EH (cell line): ENCODE data around the gene PRDX1.
A peak's percentile ranks its signal among the peaks of the same experiment; 100 is the strongest.
"Not testable (repeated sequence)": the region's sequence is repeated elsewhere in the genome, so short reads cannot be mapped to it uniquely, and the experiment has no call there.

Experiments used
- DNase-seq: peaks from one replicate; pipeline ENCODE4 v3.0.0-alpha.2; 2015; ENCODE audit warnings: low read depth

The PRDX1 gene

DNA sequence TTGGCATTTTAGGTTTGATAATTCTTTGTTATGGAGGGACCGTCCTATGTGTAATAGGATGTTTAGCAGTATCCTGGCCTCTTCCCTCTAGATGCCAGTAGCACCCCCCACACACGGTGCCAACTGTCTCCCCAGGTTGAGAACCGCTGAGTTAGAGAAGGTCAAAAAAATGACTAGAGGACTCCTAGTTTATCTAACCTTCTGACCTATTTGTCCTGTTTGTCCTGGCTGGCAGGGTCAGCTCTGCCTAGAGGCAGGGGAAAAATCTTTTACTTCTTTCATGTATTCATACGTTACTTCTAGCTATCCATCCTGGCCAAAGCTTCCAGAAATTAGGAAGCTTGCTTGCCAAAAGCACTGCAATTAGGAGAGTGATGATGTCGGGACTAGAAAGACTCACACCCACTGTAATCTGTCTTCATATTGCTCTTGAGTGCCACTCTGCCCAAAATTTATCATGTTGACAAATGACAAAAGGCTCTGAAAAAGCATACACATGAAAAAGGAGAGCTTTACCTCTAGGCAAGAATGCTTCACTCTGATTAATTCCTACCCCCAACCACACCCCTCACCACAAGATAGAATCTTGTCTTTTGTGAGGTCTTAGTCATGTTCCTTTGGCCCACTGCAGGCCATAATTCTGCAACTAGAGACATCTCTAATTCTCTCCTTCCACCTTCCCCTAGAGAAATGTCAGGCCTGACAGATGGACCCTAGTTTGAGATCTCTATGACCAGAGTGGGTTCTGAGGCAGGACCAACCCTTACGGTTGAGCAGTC is 14.5 kb upstream of the PRDX1 start:
- DNase-seq, result no peak

- no peak for DNase-seq
Measured at GRCh38 chr1:45531873-45532272, 10.2 kb upstream of the PRDX1 start.

DNA sequence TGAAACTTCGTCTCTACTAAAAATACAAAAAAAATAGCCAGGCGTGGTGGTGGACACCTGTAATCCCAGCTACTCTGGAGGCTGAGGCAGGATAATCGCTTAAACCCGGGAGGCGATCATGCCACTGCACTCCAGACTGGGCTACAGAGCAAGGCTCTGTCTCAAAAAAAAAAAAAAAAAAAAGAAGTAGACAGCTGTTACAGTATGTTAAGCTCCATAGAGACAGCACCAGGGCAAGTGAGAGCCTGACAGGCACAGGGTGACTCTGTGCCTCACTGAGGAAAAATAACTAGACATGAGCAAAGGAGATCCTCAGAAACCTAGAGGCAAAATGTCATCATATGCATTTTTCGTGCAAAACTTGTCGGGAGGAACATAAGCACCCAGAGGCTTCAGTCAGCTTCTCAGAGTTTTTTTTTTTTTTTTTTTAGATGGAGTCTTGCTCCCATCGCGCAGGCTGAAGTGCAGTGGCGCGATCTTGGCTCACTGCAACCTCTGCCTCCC is 9.0 kb upstream of the PRDX1 start:
- no peak for DNase-seq

DNA sequence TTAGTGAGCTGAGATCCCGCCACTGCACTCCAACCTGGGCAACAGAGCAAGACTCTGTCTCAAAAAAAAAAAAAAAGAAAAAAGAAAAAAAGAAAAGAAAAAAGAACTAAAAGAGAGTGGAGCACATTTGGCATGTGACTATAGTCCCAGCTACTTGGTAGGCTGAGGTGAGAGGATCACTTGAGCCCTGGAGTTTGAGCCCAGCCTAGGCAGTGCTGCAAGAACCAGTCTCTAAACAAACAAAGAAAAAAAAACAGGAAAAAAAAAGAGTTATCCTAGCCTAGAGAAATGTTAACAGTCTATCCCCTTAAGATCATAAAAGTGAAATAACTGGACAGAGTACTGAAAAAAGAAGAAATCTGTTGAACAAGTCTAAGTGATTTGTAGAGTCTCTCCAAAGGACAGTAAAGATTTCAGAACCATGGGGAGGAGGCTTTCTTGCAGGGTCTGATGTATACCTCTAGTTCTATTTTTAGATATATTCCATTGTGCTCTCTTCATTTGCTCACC is 4.5 kb upstream of the PRDX1 start:
- no peak for DNase-seq

DNA sequence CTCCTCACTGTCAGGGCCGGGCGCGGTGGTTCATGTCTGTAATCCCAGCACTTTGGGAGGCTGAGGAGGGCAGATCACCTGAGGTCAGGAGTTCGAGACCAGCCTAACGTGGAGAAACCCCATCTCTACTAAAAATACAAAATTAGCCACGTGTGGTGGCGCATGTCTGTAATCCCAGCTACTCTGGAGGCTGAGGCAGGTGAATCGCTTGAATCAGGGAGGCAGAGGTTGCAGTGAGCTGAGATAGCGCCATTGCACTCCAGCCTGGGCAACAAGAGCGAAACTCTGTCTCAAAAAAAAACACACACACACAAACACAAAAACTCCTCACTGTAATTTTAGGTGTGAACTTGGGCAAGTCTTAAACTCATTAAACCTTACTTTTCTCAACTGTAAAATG is 2.3 kb upstream of the PRDX1 start:
- not testable (repeated sequence) for DNase-seq

DNA sequence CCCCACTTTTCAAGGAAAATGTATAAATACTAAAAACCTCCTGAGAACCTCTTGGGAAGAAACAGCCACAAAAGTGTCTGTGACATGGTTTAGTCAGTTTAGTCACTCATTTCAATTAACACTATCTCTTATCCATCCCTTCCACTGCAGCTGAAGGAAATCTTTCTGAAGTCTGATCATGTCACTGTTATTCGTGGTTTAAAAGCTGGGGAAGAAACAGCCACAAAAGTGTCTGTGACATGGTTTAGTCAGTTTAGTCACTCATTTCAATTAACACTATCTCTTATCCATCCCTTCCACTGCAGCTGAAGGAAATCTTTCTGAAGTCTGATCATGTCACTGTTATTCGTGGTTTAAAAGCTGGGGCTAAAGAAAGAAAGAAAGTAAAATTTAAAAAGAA is 1.8 kb upstream of the PRDX1 start:
- DNase-seq, result not testable (repeated sequence)

DNA sequence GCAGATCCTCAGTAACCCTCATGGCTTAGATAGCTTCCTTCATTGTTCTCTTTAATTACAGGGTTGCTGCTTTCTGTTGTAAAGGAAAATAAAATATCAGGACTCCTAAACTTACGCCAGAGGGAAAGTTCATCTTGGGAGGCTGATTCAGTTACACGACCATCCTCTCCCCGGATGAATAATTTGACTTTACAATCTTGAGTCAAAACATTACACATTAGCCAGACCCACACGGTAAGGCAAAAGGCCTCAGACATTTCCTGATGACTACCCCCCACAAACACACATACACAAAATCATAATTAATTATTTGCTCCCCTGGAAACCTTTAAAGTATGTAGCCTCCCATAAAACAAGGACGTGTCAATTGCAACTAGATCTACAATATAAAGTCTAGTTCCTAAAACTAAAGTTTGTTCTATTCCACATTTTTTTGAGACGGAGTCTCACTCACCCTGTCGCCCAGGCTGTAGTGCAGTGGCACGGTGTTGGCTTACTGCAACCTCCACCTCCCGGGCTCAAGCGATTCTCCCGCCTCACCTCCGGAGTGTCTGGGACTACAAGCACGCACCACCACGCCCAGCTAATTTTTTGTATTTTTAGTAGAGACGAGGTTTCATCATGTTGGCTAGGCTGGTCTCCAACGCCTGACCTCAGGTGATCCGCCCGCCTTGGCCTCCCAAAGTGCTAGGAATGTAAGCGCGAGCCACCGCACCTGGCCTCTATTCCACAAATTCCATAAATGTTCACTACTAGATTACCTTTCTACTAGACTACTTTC is 830 bp upstream of the PRDX1 start:
- DNase-seq, result peak; percentile 70

DNA sequence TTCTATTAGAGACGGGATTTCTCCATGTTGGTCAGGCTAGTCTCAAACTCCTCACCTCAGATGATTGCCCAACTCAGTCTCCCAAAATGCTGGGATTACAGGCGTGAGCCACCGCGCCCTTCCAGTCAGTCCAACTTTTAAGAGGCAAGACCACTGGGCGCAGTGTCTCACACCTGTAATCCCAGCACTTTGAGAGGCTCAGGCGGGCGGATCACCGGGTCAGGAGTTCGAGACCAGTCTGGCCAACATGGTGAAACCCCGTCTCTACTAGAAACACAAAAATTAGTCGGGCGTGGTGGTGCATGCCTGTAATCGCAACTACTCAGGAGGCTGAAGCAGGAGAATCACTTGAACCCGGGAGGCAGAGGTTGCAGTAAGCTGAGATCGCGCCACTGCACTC is 1.9 kb downstream of the PRDX1 start:
- DNase-seq, result not testable (repeated sequence)

DNA sequence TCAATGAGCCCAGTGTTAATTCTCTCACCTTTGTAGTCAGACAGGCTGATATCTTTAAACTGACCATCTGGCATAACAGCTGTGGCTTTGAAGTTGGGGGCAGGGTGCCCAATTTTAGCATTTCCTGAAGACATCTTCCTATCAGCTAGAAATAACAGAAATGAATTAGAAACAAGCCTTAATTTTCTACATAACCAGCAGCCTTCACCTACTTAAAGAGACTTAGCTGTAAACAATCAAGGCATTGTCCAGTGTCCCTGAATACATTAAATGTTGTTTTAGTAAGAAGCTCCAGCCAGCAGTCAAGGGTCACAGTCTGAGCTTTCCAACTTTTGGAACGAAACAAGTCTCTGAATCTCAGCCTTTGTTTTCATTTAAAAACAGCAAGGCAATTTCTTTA is 2.8 kb downstream of the PRDX1 start:
- no peak for DNase-seq

DNA sequence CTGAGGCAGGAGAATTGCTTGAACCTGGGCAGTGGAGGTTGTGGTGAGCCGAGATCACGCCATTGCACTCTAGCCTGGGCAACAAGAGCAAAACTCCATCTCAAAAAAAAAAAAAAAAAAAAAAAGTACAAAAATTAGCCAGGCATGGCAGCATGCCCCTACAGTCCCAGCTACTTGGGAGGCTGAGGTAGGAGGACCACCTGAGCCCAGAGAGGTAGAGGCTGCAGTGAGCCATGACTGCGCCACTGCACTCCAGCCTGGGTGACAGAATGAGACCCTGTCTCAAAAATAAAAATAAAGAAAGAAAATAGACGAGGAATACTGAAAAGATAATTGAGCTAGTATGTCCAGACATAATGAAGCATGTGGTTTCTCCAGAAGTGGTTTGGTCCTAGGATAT is 3.3 kb downstream of the PRDX1 start:
- DNase-seq, result not testable (repeated sequence)

DNA sequence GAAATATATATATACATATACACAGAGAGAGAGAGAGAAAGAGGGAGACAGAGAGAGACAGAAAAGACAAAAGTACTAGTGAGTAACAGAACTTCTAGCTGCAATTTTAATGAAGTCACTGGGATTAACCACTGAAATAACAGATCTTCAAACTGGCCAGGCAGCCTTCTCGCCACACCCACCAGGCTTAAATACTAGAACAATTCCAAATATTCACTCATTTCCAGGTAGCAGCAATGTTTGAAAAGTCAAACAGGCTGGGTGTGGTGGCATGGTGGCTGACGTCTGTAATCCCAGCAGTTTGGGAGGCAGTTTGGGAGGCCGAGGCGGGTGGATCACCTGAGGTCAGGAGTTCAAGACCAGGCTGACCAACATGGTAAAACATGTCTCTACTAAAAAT is 5.2 kb downstream of the PRDX1 start:
- DNase-seq, result no peak

DNA sequence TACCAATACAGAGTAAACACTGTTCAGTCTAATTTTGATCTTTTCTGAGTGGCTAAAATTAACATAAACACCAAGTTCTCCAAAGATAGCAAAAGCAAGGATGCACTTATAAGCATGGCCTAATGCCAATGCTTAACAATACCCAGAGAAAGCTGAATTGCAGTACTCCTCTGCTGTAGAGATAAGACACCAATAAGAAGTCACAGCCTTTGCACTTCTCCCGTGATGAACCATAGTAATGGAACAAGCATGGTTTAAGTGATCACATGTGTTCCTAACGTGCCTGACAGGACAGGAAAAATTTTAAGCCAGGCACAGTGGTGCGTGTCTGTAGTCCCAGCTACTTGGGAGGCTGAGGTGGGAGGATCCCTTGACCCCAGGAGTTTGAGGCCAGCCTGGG is 5.6 kb downstream of the PRDX1 start:
- DNase-seq, result no peak

- DNase-seq, result peak; percentile 33
Measured at GRCh38 chr1:45513532-45514260, 8.0 kb downstream of the PRDX1 start.

DNA sequence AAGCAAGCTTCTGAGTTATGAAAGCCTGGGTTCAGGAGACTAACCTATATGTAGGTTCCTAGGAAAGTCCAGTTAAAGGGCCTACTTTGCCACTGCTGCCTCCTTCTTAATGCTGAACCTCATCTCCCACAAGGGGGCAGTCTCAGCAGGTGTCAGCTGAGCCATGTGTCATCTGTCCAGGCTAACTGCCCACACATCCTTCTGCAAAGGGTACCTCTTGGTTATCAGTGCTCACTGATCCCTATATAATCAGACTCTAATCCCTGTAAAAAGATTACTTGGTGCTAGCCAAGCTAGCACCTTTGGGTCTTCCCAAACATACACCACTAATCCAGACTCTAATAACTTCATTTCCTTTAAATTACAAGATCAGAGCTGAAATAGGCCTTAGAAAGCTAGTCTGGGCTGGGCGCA is 9.0 kb downstream of the PRDX1 start:
- peak; percentile 75 for DNase-seq

DNA sequence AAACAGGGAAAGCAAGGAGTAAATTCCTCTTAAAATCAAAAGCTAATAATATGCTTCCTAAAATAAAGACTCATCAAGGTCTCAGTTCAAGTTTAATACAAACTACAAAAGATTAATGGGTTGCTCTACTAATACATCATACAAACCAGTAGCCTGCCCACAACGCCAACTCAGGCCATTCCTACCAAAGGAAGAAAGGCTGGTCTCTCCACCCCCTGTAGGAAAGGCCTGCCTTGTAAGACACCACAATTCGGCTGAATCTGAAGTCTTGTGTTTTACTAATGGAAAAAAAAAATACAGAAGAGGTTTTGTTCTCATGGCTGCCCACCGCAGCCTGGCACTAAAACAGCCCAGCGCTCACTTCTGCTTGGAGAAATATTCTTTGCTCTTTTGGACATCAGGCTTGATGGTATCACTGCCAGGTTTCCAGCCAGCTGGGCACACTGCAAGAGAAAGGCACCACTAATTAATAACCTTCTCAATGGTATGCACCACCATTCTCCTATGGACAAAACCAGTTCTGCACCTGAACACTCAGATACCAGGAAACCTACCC is 10.6 kb downstream of the PRDX1 start:
- no peak for DNase-seq

- DNase-seq, result no peak
Measured at GRCh38 chr1:45510036-45510971, 11.4 kb downstream of the PRDX1 start.

DNA sequence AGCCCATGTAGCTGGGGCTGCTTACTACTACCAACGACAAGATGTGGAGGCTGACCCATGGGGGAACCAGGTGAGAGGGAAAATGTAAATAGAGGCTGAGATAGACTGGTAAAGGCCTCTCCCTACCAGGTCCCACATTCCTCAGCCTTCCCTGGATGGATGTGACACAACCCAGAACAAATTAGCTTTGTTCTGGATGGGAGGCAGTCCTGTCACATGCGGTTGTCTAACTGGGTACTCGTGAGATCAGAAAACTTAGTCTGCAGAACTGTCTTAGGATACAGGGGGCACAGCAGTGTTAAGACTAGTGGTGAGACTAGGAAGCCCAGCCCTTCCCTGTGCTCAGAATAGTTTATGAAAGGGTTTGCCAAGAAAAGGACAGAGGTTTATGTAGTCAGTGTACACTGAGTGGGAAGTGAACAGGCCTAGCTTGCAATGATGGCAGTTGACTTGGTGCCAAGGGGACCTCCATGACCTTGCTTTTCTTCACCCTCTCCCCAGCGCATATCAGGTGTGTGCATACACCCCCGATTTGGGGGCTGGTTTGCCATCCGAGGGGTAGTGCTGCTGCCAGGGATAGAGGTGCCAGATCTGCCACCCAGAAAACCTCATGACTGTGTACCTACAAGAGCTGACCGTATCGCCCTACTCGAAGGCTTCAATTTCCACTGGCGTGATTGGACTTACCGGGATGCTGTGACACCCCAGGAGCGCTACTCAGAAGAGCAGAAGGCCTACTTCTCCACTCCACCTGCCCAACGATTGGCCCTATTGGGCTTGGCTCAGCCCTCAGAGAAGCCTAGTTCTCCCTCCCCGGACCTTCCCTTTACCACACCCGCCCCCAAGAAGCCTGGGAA is 13.2 kb downstream of the PRDX1 start:
- DNase-seq, result peak; percentile 29

DNA sequence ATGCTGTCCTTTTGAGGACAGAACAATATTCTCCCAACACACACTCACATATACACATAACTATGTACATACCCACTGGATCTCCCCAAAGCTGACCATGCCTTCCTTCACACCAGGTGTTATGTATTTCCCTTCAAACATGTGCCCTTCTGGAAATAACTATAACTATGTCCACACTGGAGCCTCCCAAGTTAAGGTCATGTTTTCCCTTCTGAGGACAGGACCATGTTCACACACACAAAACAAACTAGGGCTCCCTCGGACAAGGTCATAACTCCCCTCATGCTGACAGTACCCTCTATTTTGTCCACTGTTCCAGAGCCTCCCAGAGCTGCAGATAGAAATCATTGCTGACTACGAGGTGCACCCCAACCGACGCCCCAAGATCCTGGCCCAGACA is 13.8 kb downstream of the PRDX1 start:
- DNase-seq, result no peak

GRCh38 chr1:45507195-45507594 is 14.5 kb downstream of the PRDX1 start:
- no peak for DNase-seq
